ENCODE measurements around the gene NHEJ1.

Gene NHEJ1

DNA sequence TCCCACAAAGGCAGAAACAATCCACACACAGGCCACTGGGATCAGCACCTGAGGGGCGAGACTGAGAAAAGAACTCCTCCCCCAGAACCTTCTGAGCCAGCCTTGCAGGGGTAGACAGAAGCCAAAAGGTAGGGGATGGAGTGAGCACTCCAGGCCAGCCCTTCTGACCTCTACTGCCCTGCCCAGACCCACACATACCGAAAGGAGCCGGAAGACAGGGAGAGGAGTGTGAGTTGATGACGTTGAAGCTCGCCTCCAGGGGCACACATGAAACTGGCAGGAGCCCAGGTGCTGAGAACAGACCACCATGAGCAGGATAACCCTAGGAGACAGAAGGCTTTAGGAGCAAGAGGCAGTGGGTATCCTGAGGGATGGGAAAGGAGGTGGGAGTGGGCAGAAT lies 7.4 kb upstream of the NHEJ1 start:
- no peak for DNase-seq (ENCODE audit: low spot score)

GRCh38 chr2:219165058-219165911 lies 4.7 kb upstream of the NHEJ1 start:
- no peak for DNase-seq (ENCODE audit: low spot score)

GRCh38 chr2:219163156-219163555 lies 2.5 kb upstream of the NHEJ1 start:
- DNase-seq (ENCODE audit: low spot score): no peak

GRCh38 chr2:219161097-219161496 lies 482 bp upstream of the NHEJ1 start:
- no peak for DNase-seq (ENCODE audit: low spot score)

DNA sequence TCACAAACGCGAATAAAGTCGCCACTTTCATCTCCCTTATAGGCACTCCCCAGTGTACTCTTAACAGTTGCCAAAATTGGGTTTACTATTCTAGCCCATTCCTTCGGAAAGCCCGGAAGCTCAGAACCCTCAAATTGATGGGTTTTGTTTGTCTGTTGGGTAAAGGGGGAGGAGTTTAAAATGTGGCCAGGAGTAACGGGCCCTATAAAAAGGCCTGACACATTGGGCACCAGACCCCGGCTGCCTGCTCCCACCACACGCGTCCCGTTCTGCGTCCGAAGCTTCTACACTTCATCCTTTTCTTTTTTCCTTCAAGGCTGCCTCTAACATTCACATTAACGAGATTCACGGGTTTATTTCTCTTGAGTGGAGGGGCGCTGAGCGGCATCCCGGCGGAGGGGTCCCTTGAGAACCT lies 837 bp downstream of the NHEJ1 start:
- DNase-seq (ENCODE audit: low spot score): no peak

GRCh38 chr2:219158586-219158985 lies 2.0 kb downstream of the NHEJ1 start:
- DNase-seq (ENCODE audit: low spot score): no peak

DNA sequence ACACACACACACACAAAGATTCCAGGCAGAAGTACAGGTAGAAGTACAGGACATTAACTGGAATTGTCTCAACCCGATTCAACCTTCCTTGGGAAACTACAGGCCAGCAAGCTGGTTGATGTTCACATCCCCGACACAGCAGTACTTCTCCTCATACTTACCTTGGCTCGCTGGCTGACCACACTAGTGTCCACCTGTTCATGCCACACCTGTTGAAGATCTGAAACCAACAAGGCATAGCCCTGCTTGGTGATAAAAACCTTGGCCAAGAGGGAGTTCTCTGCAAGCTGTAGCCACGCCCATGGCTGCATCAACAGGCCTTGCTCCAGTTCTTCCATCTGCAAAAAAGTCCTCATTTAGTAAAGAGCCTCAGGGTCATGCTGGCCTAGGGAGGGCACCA lies 2.6 kb downstream of the NHEJ1 start:
- DNase-seq (ENCODE audit: low spot score): no peak

DNA sequence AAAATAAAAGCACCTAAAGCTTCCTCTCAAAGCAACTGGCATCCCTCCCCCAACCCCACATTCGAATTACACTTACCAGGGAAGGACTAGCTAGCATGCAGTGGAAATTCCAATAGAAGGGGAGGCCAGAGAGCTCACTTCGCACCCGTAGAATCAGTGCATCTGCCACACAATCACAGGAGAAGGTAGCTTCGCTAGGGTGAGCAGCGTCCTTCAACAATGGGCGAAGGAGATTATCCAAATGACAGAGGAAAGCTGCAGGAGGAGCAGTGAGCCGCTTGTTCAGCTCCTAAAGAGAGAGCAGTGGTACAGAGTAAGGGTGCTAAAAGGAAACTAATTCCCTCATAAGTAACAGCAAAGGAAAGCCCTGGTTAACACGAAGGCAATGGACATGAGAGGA lies 3.2 kb downstream of the NHEJ1 start:
- DNase-seq (ENCODE audit: low spot score): no peak

DNA sequence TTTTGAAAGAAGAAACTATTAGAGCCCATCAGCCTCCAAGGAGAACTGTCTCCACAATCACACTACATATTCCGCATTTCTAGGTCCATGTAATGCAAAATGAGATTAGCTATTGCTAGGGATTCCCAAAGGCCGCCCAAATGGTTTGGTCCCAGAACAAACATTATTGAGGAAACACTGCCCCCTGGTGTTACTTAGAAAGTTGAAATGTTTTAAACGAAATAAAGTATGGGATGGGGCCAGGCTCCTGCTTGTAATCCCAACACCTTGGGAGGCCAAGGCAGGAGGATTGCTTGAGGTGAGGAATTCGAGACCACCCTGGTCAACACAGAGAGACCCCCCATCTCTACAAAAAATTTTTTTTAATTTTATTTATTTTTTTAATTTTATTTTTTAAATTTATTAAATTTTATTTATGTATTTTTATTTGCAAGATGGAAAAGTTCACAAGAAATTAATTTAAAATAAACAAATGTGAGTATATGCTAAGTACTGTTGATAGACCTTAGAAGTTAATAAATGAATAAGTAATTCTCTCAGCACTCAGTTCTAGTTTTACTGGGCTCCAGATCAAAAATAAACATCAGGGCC lies 5.5 kb downstream of the NHEJ1 start:
- peak; percentile 56 for DNase-seq (ENCODE audit: low spot score)

DNA sequence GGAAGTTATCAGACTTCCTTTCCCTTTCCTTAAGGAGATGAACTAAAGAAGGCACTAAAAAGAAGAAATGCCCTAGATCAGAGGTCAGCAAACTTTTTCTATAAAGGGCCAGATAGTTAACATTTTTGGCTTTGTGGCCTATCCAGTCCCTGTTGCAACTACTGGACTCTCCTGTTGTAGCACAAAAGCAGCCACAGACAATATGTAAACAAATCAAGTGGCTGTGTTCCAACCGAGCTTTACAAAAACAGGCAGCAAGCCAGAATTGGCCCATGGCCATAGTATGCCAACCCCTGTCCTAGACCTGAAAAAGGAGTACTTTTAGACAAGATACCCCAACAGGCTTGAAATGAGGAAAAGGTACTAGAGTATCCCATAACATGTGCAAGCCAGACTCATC lies 10.9 kb downstream of the NHEJ1 start:
- no peak for DNase-seq (ENCODE audit: low spot score)

DNA sequence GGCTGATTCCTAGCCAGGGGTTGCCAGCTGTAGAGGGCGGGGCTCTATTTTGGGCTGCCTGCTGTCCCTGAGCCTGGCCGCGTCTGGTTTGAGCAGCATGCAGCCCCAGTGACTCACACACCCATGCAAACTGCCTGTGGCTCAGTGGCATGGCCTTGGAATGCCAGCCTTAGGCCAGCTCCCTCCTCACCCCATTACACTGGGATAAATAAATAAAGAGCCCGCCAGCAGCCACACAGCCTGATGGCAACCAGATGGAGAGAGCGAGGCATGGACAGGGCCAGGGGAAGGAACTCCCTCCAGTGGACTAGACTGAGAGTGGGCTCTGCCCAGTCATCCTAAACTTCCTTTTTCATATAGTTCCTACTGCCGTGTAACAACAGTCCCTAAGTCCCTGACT lies 18.3 kb downstream of the NHEJ1 start:
- peak; percentile 86 for DNase-seq (ENCODE audit: low spot score)

DNA sequence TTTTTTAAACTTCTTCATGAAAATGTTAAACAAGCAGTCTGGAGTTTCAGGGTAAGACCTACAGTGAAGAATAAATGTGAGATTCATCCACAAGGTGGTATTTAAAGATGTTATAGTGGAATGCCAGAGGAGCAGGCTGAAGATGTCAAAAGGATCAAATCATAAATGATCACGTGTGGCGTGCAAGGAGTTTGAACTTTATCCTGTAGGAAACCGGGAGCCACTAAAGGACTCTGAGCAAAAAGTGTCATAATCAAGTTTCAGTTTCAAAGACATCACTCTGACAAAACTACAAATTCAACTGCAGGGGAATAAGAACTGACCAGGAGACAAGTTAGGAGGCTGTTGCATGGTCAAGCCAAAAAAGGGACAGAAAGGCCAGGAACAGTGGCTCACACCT lies 19.9 kb downstream of the NHEJ1 start:
- no peak for DNase-seq (ENCODE audit: low spot score)

DNA sequence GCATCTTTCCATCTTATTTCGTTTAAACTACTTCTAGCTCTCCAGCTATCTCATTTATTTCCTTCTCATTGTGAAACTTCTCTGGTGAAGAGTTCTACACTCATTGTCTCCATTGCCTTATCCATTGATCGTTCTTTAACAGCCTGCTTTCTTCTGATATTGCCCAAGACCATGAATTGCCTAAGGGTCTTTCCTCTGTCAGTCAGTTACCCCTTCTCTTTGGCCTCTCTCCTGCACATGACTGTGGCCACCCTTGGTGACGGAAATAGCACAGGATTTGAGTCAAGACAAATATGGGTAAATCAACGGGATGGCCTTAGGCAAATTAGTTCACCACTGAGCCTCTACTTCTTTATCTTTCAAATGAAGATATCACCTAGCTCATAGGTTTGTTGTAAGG lies 26.6 kb downstream of the NHEJ1 start:
- no peak for DNase-seq (ENCODE audit: low spot score)

DNA sequence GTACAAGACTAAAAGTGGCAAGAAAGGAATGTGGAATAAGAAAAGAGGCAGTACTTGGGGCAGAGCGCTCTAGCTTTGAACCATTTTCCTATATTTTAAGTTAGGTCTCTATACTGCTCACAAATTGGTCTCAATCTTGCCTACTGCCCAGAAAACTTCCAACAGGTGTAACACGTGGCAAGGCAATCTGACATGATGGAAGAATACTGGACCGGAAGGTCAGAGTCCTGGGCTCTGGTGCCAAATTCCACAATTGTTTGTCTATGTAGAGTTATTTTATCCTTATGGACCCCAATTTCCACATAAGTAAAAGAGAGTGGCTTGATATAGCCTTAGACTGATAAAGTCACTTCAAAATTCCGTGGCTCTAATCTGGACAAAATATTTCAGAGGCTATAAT lies 28.9 kb downstream of the NHEJ1 start:
- no peak for DNase-seq (ENCODE audit: low spot score)

- no peak for DNase-seq (ENCODE audit: low spot score)
These were observed 29.3 kb downstream of the NHEJ1 start for GRCh38 chr2:219131327-219131726.

DNA sequence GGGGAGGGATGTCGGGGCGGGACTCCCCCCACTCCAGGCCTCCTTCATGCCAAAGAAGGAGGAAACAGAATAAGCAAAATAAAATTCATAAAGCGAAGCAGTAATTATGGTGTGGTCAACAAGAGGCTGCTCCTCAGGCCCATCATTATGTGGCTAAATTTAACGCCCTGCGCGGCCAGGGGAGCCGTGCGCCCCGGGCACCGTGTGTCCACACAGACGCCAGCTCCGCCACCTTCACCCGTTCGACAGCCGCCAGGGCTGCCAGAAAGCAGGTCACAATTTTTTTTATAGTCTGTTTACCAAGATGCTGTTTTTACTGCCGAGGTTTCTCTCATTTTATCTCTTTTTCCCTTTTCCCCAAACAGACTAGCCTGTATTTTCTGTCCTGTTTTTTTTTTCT lies 31.0 kb downstream of the NHEJ1 start:
- no peak for DNase-seq (ENCODE audit: low spot score)

DNA sequence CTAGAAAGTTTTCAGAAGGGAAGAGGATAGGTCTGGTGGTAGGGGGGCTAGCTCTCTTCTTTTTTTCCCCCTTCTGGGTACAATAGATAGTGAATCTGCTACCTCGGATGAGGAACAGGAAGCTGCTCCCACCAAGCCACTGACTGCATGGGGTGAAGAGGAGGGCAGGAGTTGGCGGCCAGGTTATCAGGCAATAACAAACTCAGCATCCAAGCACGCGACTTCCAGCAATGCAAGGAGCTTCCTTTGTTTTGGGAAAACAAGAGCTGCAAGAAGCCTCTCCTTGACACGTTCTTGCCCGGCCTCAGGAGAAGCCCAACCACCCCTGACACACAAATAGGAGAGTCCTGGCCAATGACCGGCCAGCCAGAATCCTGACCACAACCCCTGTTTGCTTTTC lies 32.2 kb downstream of the NHEJ1 start:
- DNase-seq (ENCODE audit: low spot score): no peak

- no peak for DNase-seq (ENCODE audit: low spot score)
These were observed 33.5 kb downstream of the NHEJ1 start for GRCh38 chr2:219127037-219127635.

DNA sequence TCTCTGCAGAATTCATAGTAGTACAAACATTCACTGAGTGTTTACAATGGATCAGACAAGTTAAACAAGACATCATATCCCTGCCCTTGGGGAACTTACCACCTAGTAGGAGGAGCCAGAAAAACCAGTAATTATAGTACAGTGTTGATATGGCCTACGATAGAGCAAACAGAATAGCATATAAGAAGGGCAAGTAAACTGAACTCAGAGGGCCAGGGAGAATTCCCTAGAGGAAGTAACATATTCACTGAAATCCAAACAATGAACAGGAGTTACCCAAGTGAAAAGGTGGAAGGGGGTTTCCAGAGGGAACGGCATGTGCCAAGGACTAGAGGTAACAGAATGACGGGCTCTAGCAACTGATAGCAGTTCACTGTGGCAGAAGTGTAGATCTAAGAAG lies 34.1 kb downstream of the NHEJ1 start:
- DNase-seq (ENCODE audit: low spot score): no peak

DNA sequence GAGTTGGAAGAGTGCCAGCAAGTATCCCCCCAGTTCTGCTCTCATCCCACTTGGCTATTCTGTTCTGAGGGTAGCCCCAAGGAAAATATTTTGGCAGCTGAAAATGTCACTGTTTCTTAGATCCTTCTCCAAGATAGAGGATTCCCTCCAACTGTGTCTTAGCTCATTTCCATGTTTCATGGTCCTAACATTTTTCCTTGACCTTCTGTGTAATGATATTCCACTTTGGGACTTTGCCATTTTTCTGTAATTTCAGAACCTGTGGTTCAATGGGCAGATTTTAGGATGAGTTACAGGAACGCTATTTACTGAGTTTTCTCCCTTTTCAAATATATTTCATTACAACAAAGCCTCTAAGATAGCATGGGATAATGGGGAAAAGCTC lies 34.7 kb downstream of the NHEJ1 start:
- no peak for DNase-seq (ENCODE audit: low spot score)

GRCh38 chr2:219125225-219125885 lies 35.3 kb downstream of the NHEJ1 start:
- DNase-seq (ENCODE audit: low spot score): peak; percentile 81

- no peak for DNase-seq (ENCODE audit: low spot score)
These were observed 36.1 kb downstream of the NHEJ1 start for GRCh38 chr2:219124381-219125110.
